Stimulated activated CD8-positive, alpha-beta memory T cell treated with anti-CD3 and anti-CD28 coated beads, Interleukin-4, amount 100 ng/mL, for 4 hours (primary cell): ENCODE data around the gene NOL6.
"Not testable (repeated sequence)": the region's sequence is repeated elsewhere in the genome, so short reads cannot be mapped to it uniquely, and the experiment has no call there.

Source experiments
- DNase-seq, 2 donors: peaks; one replicate each; pipeline ENCODE4 v3.0.0-alpha.2; 2020; ENCODE audit warnings: low read depth in 2 of 2, low spot score in 1 of 2

NOL6 gene

GRCh38 chr9:33434317-33435105 lies 39.2 kb downstream of the NOL6 start:
- DNase-seq: no peak

- no peak for DNase-seq
Observed at GRCh38 chr9:33433871-33434270, 39.9 kb downstream of the NOL6 start.

GRCh38 chr9:33431420-33431819 lies 42.3 kb downstream of the NOL6 start:
- DNase-seq: no peak

- no peak for DNase-seq
Observed at GRCh38 chr9:33430942-33431341, 42.8 kb downstream of the NOL6 start.

DNA sequence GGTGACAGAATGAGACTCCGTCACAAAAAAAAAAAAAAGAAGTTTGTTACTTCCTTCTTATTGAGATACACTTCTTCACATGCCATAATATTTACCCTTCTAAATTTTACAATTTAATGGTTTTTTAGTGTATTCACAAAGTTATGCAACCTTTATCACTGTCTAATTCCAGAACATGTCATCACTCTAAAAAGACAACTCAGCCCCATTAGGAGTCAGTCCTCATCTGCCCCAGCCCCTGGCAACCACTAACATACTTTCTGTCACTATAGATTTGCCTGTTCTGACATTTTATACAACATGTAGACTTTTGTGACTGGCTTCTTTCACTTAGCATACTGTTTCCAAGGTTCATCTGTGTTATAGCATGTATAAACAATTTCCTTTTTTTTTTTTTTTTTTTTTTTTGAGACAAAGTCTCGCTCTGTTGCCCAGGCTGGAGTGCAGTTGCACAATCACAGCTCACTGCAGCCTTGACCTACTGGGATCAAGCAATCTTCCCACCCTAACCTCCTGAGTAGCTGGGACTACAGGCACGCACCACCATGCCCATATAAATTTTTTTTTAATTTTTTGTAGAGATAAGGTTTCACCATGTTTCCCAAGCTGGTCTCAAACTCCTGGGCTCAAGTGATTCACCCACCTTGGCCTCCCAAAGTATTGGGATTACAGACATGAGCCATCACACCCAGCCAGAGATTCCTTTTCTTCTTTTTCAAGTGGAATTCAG lies 44.3 kb downstream of the NOL6 start:
- DNase-seq: no peak

- DNase-seq: no peak
Observed at GRCh38 chr9:33426843-33427293, 46.9 kb downstream of the NOL6 start.

- DNase-seq: no peak
Observed at GRCh38 chr9:33425128-33425533, 48.6 kb downstream of the NOL6 start.

DNA sequence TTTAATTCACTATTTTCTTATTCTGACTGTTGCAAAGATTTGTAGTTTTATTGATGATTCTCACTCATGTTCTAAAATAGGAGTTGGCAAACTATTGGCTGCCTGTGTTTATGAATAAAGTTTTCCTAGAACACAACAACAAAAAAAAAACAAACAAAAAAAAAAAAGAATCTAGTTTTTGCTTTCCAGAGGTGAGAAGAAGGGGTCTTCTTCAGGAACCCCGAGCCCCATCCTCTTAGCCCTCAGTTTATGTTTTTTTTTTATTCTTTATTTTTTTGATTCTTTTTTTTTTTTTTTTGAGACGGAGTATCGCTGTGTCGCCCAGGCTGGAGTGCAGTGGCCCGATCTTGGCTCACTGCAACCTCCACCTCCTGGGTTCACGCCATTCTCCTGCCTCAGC lies 49.2 kb downstream of the NOL6 start:
- not testable (repeated sequence) for DNase-seq

DNA sequence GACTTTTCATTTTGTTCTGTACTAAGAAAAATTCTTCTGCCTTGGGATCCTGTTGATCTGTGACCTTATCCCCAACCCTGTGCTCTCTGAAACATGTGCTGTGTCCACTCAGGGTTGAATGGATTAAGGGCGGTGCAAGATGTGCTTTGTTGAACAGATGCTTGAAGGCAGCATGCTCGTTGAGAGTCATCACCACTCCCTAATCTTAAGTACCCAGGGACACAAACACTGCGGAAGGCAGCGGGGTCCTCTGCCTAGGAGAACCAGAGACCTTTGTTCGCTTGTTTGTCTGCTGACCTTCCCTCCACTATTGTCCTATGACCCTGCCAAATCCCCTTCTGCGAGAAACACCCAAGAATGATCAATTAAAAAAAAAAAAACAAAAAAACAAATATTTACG lies 49.7 kb downstream of the NOL6 start:
- not testable (repeated sequence) for DNase-seq

- no peak for DNase-seq
Observed at GRCh38 chr9:33419708-33420303, 53.9 kb downstream of the NOL6 start.

- DNase-seq: no peak
Observed at GRCh38 chr9:33418090-33418489, 55.6 kb downstream of the NOL6 start.

- no peak for DNase-seq
Observed at GRCh38 chr9:33416996-33417395, 56.7 kb downstream of the NOL6 start.

DNA sequence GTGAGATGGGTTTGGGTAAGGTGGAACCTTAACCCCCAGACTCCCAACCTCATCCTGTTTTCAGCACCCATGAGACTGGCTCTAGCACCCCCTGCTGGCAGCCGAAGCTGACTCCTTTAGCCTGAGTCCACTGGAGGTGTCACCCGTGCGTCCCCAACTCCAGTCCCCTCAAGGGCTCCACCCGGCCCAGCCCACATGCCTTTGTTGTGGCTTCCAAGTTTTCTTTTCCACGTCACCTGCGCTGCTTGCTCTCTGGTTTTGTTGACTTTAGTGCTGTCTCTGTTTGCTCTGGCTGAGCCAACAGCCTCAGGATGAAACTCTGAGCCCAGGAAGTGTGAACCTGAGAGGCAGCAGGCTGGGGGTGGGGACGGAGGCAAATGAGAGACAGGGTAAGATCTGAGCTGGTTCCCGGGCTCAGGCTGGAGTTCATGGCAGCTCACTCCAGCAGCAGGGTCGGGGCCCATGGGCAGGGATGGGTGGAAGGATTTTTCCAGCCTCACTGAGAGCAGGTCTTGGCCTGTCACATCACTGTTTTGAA lies 58.2 kb downstream of the NOL6 start:
- peak; percentile 38 to 65 for DNase-seq

DNA sequence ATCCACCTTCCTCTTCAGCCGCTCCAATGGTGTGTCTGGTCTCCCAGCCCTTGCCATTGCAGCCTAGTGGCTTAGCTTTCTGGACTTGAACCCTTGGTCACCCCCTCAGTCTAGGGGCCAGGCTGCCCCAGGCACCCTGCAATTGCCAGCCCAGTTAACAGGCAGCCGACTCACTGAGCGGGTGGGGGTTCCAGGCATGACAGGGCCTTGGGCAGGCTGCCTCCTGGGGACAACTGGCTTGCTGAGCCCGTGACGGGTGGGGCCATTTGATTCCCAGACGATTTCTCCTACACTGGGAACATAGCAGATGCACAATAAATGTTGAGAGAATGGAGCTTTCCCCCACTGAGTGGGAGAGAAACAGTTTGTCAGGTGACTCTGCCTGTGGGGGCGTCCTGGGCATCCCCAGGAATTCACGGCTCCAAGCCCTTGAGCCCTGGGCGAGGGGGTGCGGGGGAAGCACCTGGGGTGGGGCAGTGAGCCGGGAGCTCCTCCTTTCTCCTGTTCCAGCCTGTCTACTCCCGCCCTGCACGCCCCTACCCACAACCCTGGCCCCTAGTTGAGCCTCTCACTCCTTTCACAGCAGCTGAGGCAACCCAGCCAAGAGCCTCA lies 58.7 kb downstream of the NOL6 start:
- DNase-seq: no peak

- DNase-seq: no peak
Observed at GRCh38 chr9:33414268-33414667, 59.5 kb downstream of the NOL6 start.
